Breast epithelium (tissue), 4 donors: Measurements from ENCODE around the gene SQOR. TPM values are rescaled to one million over a fixed set of nuclear protein-coding genes. Genes with fewer than 3 reads are reported as not detected.
"Not testable (repeated sequence)": the region's sequence is repeated elsewhere in the genome, so short reads cannot be mapped to it uniquely, and the experiment has no call there.

Source experiments
- DNase-seq, 2 donors: peaks; one replicate each; pipeline ENCODE4 v3.0.0-alpha.2; 2019; ENCODE audit warnings: low spot score in 2 of 2
- H3K27ac ChIP-seq, 2 donors: fragments of 200-600 bp; sonication (generic) in 1 of 2; one replicate each; pipeline ENCODE4 v1.5.1; 2016 to 2019; ENCODE audit warnings: mild to moderate bottlenecking in 1 of 2
- H3K27me3 ChIP-seq, 2 donors: fragments of 200-600 bp; sonication (generic) in 1 of 2; one replicate each; pipeline versions ENCODE4 v1.5.1 to v1.6.0; 2017 to 2019; ENCODE audit warnings: control low read depth in 1 of 2, mild to moderate bottlenecking in 1 of 2
- H3K36me3 ChIP-seq: fragments of 200-600 bp; one replicate; pipeline ENCODE4 v1.5.1; 2019
- H3K4me1 ChIP-seq, 2 donors: fragments of 200-600 bp; sonication (generic); one replicate each; pipeline ENCODE4 v1.5.1; 2016 to 2019; ENCODE audit warnings: control low read depth in 1 of 2
- H3K4me3 ChIP-seq, 3 donors: fragments of 200-600 bp; sonication (generic); 1 replicate in 2 of 3; 2 replicates in 1 of 3; pipeline ENCODE4 v1.5.1; 2016 to 2019; ENCODE audit warnings: mild to moderate bottlenecking in 3 of 3, moderate library complexity in 2 of 3
- H3K9me3 ChIP-seq, 2 donors: fragments of 200-600 bp; sonication (generic) in 1 of 2; one replicate each; pipeline ENCODE4 v1.5.1; 2016 to 2019; ENCODE audit warnings: control low read depth in 1 of 2
- CTCF ChIP-seq, 3 donors: fragments of 450-650 bp; IDR thresholded peaks; one replicate each; pipeline ENCODE4 v1.5.1; 2016 to 2017; ENCODE audit warnings: antibody characterized with exemption in 3 of 3, mild to moderate bottlenecking in 3 of 3, moderate library complexity in 3 of 3
- POLR2A ChIP-seq: fragments of 450-650 bp; IDR thresholded peaks from one replicate; pipeline ENCODE4 v1.6.1; 2016; ENCODE audit warnings: antibody characterized with exemption, mild to moderate bottlenecking, moderate library complexity
- POLR2AphosphoS5 ChIP-seq, 3 donors: sonication (generic); formaldehyde crosslinking; IDR thresholded peaks; one replicate each; pipeline ENCODE4 v1.6.1; 2017; ENCODE audit warnings: antibody characterized with exemption in 3 of 3
- intact Hi-C: fragments of 100-400 bp; cut with DNase I; formaldehyde crosslinking; loops from one replicate; pipeline ENCODE4 v1.15.1; 2023; ENCODE audit warnings: low total_unique reads
- total RNA-seq, 3 donors: library from RNA; depleted of rRNA; stranded (reverse); fragments of >200 nt; gene quantifications; one replicate each; pipeline ENCODE4 v1.1.0, GENCODE V29; 2016

Gene SQOR
- total RNA-seq, 3 donors from 2014 or later: 60.3 to 91.1 (median 71.2) TPM

GRCh38 chr15:45645026-45645980 lies 10.5 kb downstream of the SQOR start:
- H3K4me1 ChIP-seq: peaks cover 7 to 8% of the 10 kb centered on the region in 2 donors
- no peak for TF ChIP-seq POLR2A
- peak in 1 of 3 donors; percentile 31 for TF ChIP-seq POLR2AphosphoS5 (IDR thresholded peaks at IDR 0.05)
- TF ChIP-seq CTCF (IDR thresholded peaks at IDR 0.05): no peak
- intact Hi-C loops: no loop called here
- no peaks in the 10 kb centered on the region for H3K36me3 ChIP-seq
- H3K27ac ChIP-seq: peak overlapping the region; percentile 17 to 82
- DNase-seq: no peak
- H3K4me3 ChIP-seq: peak overlapping the region in 1 of 3 donors; percentile 36
- no peaks in the 10 kb centered on the region for H3K27me3 ChIP-seq
- no peaks in the 10 kb centered on the region for H3K9me3 ChIP-seq

- no peaks in the 10 kb centered on the region for H3K36me3 ChIP-seq
- DNase-seq: no peak
- H3K9me3 ChIP-seq: no peaks in the 10 kb centered on the region
- intact Hi-C loops: no loop called here
- TF ChIP-seq POLR2A: no peak
- no peak for TF ChIP-seq CTCF (IDR thresholded peaks at IDR 0.05)
- no peak for TF ChIP-seq POLR2AphosphoS5 (IDR thresholded peaks at IDR 0.05)
- H3K4me1 ChIP-seq: peaks cover 7 to 8% of the 10 kb centered on the region in 2 donors
- no peaks in the 10 kb centered on the region for H3K27me3 ChIP-seq
- H3K4me3 ChIP-seq: no peak overlapping the region
- H3K27ac ChIP-seq: peak overlapping the region; percentile 17 to 82
Measured at GRCh38 chr15:45646220-45646619, 11.4 kb downstream of the SQOR start.

- Histone ChIP-seq H3K4me3 (no peak overlapping the region), H3K4me1 (peaks cover 0 to 8% of the 10 kb centered on the region in 2 donors), H3K27ac (no peak overlapping the region), H3K36me3 (no peaks in the 10 kb centered on the region), H3K27me3 (no peaks in the 10 kb centered on the region), H3K9me3 (no peaks in the 10 kb centered on the region)
- intact Hi-C loops: no loop called here
- DNase-seq: no peak
- no peak for TF ChIP-seq CTCF (IDR thresholded peaks at IDR 0.05)
- TF ChIP-seq POLR2A: no peak
- TF ChIP-seq POLR2AphosphoS5 (IDR thresholded peaks at IDR 0.05): no peak
Measured at GRCh38 chr15:45647828-45648227, 13.0 kb downstream of the SQOR start.

GRCh38 chr15:45648521-45649200 lies 13.8 kb downstream of the SQOR start:
- Histone ChIP-seq H3K4me1 (peaks cover 0 to 8% of the 10 kb centered on the region in 2 donors), H3K27ac (peak overlapping the region; percentile 74 to 81)
- intact Hi-C loops: no loop called here

GRCh38 chr15:45650007-45650406 lies 15.2 kb downstream of the SQOR start:
- H3K36me3 ChIP-seq, intact Hi-C loops, H3K9me3 ChIP-seq, DNase-seq, H3K4me1 ChIP-seq, H3K4me3 ChIP-seq, H3K27me3 ChIP-seq: not testable (repeated sequence)
- peak overlapping the region in 1 of 2 donors; percentile 8 for H3K27ac ChIP-seq

More at GRCh38 chr15:45648521-45649200, 13.8 kb downstream of the SQOR start:
- no peaks in the 10 kb centered on the region for H3K36me3 ChIP-seq
- no peak for TF ChIP-seq POLR2AphosphoS5 (IDR thresholded peaks at IDR 0.05)
- TF ChIP-seq CTCF (IDR thresholded peaks at IDR 0.05): no peak
- no peak for TF ChIP-seq POLR2A
- no peaks in the 10 kb centered on the region for H3K9me3 ChIP-seq
- DNase-seq: peak in 1 of 2 donors; percentile 56
- no peaks in the 10 kb centered on the region for H3K27me3 ChIP-seq
- no peak overlapping the region for H3K4me3 ChIP-seq
